ENCODE measurements around the gene LYST.
"Not testable (repeated sequence)": the region's sequence is repeated elsewhere in the genome, so short reads cannot be mapped to it uniquely, and the experiment has no call there.

Gene LYST

DNA sequence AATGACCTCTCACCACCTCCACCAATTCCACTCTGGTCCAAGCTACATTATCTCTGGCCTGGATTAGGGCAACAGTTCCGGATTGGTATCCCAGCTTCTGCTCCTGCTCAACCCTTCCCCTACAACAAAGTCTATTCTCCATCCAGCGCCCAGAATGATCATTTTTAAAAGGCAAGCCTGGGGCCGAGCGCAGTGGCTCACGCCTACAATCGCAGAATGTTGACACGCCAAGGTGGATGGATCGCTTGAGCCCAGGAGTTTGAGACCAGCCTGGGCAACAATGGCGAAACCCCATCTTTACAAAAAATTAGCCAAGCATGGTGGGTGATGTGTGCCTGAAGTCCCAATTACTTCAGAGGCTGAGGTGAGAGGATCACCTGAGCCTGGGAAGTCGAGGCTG lies 2.2 kb downstream of the LYST start:
- Histone ChIP-seq H3K27ac (peak overlapping the region in 15 of 21 experiments; percentile 8 to 99 (median 95)), H3K4me3 (peak overlapping the region in 3 of 7 experiments; percentile 74 to 82 (median 78))

DNA sequence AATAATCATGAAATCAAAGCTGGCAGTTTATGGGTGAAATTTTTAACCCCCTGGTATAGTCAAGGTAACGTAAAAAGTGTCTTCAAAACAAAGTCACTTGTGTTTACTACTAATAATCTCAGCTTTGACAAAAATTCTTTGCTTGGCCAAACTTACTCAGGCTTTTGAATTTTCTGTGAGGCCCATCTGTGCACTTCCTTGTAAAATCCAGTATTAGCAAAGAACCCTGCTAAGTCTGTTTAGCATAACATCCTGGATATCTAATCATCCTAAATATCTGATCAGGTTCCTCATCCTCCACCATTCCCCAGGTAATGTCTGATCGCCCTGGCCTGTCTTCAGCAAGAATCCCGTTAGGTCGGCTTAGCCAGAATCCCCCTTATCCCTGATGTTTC lies 3.0 kb downstream of the LYST start:
- Histone ChIP-seq H3K4me3 (peak overlapping the region in 1 of 7 experiments; percentile 11), H3K27ac (peak overlapping the region in 10 of 21 experiments; percentile 31 to 99 (median 76))

DNA sequence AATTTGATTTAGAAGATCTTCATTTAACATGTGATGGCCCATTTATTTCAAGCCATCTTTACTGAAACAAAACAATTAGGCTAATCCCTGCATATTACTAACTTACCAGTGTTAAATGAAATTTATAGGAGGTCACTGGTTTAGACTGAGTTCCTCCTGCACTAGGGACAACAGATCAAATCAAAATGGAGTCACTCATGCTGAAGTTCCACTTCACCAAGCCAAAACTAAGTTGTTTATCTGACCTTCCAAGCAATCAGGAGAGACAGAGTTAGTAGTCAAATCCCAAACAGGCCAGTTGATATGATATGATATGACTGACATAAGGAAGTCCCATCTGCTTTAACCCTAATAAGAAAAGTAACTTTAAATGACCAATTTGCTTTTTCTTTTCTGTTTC lies 4.8 kb downstream of the LYST start:
- peak overlapping the region in 2 of 21 experiments; percentile 42 to 99 for H3K27ac ChIP-seq
- H3K4me3 ChIP-seq: no peak overlapping the region

DNA sequence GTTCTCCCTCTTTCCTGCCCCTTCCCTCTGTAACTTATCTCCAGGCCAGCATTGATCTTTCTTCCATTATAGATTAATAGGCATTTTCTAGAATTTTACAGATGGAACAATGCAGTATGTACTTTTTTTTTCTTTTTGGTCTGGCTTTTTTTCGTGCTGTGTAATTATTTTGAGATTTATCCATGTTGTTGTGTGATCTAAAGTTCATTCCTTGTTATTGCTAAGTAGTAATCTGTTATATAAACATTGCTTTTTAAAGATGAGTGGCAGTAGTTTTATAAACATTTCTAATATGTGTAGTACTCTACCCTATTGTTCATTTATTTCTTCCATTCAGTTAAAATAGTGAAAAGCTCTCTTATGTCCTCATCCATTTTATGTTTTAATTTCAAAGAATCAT lies 5.9 kb downstream of the LYST start:
- H3K27ac ChIP-seq: no peak overlapping the region
- no peak overlapping the region for H3K4me3 ChIP-seq

DNA sequence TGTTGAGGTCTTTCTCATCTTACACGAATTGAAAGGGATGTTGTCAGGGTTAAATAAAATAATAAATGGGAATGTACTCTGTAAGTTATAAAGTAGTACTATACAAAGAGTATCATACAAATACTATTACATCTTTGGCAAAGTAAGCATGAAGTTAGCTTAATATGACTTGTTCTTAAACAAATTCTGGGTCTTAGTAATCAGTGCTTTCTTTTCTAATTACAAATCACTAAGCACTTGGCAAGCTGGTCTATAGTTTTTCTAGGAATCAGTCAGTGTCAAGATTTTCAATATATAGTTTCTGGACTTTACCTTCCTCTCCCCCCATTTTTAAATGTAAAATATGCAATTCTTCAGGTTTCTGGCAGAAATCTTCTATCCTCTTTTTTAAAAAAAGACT lies 6.9 kb downstream of the LYST start:
- Histone ChIP-seq H3K4me3 (no peak overlapping the region), H3K27ac (no peak overlapping the region)

DNA sequence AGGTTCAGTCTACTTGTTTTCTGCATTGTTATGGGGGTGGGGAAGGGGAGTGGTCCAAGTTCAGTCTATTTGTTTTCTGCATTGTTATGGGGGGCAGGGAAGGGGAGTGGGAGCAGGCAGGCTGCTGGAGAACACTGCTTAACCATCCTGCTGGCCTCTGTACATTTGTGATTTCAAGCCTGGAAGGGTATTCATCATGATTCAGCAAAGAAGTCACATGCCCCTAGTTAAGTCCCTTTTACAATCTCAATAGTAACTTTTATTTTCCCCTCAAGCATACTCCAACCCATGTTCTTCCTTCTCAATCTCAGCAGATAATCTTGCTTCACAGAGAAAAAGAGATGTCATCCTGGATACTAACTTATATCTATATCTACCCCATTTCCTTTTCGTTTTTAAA lies 7.9 kb downstream of the LYST start:
- Histone ChIP-seq H3K27ac (no peak overlapping the region), H3K4me3 (no peak overlapping the region)

DNA sequence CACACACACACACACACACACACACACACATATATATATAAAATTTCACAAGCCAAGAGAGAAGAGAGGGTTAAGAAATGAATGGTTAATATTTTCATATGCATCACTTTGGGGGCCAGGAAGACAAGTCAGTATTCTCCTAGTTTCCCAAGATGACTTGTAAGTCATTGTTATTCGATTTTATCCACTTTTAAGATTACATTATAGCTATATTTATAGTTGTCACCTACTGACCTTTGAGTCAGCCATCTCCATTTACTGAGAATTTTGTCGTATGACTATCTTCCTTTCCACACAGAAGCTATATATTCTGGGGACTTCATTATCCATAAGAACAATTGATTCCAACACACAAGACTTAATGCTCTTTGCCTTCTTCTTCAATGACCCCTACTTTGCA lies 8.9 kb downstream of the LYST start:
- Histone ChIP-seq H3K27ac (no peak overlapping the region), H3K4me3 (no peak overlapping the region)

DNA sequence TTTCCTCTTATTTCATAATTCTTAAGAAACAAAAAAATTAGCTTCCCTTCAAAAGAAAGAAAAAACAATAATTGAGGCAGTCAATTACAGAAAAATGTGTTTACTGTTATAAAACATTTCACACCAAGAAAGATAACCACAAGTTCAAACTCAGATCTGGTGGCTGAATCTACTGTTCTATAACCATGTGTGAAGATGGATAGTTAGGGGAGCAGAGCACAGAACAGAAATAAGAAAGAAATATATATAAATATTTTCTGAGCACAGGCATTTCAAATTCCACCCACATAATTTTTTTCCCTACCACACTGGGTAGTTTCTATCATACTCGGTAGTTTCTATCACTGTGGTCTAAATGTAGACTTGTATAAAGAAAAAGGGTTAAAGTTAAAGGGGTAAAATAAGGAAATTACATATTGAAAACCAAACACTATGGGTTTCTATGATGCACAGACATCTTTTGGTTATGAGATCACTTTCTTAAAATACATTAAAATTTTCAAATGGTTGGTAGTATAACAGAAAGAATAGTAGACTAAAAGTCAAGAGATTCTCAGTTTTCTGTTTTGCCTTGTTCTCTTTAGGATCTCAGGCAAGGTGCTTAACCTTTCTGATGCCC lies 10.8 kb downstream of the LYST start:
- Histone ChIP-seq H3K4me3 (no peak overlapping the region), H3K27ac (peak overlapping the region in 1 of 21 experiments; percentile 5)

DNA sequence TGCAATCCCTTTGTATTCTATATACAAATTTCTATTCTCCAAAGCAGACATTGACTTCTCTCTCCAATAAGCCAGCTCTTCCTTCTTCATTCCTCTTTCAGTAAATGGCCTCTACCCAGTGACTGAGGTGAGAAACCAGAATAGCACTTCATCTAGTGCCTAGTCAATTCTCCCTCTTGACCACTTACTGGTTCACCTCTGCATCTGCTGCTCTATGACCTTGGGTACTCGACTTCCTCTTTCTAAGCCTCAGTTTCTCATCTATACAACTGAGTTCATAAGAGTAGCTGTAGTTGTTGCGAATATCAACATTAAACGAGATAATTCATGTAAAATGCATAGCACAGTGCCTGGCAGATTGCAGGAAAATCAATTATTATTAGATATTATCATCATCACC lies 12.4 kb downstream of the LYST start:
- H3K27ac ChIP-seq: no peak overlapping the region
- H3K4me3 ChIP-seq: no peak overlapping the region

DNA sequence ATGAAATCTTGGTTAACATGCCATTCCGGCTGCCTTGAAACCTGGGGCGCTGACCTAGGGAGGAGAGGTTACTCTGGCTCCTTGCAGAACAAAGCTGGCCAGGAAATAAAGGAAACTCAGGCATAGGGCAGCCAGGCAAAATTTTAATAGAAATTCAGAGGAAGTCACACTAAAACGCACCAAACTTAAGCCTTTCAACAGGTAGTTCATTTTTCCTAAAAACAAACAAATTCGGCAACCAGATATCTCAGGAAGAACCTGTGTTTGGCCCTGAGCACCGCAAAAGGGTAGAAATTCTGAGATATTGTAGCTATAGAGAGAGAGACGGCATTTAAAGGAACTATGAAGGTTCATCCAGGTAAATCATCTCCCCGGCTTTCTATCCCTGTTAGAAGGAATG lies 13.1 kb downstream of the LYST start:
- H3K4me3 ChIP-seq: no peak overlapping the region
- H3K27ac ChIP-seq: no peak overlapping the region

DNA sequence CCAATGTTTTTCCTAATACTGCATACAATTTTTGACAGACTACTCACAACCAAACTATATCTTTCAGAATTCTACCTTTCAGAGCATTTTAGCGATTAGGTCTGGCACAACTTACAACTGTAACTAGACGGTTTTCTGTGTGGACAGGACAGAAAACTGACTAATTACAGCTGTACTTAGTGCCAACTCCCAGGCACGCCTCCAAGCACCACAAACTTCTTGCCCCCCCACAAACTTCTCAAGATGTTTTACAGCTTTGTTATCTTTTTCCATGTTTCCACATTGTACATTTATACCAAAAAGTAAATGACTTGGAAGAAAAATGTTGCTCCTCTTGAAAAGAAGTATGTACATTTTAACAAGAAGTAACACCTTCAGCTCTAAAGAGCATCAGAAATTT lies 13.8 kb downstream of the LYST start:
- no peak overlapping the region for H3K27ac ChIP-seq
- H3K4me3 ChIP-seq: no peak overlapping the region

DNA sequence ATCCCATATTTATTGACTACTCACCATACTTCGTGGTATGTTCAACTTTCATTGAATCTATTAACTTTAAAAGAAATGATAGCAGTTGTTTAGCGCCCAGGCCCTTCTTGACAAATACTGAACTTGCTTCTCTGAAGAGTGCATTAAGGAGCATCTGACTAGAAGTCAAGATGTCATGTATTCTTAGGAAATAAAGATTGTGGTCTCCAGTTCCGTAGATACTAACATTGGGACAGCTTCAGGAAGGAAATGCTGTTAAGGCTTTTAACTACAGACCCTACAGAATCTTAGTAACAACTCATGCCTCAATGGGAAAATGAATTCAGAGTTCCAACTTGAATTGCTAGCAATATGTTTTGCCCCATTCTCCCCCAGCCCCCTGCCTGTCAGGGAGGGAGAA lies 14.8 kb downstream of the LYST start:
- H3K27ac ChIP-seq: peak overlapping the region in 1 of 21 experiments; percentile 11
- no peak overlapping the region for H3K4me3 ChIP-seq

DNA sequence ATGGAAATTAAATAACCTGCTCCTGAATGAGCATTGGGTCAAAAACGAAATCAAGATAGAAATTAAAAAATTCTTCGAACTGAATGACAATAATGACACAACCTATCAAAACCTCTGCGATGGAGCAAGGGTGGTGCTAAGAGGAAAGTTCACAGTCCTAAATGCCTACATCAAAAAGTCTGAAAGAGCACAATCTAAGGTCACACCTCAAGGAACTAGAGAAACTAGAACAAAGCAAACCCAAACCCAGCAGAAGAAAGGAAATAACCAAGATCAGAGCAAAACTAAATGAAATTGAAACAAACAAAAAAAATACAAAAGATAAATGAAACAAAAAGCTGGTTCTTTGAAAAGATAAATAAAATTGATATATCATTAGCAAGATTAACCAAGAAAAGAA lies 18.5 kb downstream of the LYST start:
- not testable (repeated sequence) for H3K4me3 ChIP-seq, H3K27ac ChIP-seq

DNA sequence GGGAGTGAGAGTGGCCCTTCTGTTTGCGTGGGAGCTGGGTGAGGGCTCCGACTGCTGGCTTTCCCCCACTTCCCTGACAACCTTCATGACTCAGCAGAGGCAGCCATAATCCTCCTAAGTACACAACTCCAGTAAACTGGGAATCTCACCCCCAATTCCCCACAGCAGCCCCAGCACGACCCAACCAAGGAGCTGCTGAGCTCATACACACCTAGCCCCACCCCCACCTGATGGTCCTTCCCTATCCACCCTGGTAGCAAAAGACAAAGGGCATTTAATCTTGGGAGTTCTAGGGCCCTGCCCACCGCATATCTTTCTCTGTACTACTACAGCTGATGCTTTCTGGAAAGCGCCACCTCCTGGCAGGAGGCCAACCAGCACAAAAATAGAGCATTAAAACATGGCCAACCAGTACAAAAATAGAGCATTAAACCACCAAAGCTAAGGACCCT lies 21.0 kb downstream of the LYST start:
- not testable (repeated sequence) for H3K4me3 ChIP-seq, H3K27ac ChIP-seq

DNA sequence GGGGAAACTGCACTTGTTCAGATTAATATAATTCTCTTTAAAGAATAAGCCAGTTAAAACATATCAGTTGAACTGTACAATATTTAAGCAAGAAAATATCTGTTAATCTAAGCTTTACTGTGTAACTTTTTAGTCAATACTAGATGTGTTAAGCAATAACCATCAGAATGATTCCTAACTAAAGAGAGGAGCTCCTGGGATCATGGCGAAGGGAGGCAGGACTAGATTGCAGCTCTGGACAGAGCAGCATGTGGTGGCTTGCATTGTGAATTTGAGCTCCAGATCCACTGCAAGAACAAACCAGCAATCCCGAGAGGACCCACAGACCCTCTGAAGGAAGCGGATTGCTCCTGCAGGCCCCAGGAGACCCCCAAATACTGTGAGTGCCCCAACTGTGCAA lies 21.9 kb downstream of the LYST start:
- Histone ChIP-seq H3K27ac (peak overlapping the region in 1 of 21 experiments; percentile 3), H3K4me3 (no peak overlapping the region)

DNA sequence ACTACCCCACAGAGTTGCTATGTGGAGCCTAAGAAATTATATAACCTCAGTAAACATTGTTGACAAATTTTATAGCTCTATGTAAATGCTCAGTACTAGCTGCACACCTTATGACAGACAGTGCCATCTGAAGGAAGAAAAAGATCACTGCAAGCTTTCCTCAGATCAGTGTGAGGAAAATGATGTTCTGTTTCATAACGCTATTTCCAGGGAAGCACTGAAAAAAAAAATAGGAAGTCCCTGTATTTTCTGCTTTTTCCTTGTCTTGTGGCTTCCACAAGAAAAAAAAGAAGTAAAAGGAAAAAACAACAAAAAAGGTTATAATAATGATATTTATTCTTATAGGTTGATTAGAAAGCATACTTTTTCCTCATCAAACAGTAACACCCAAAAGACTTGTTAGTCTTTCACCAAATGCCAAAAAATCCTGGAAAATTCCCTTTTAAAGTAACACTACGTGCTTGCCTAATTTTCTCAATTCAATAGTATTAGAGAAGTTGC lies 23.2 kb downstream of the LYST start:
- peak overlapping the region in 1 of 21 experiments; percentile 26 for H3K27ac ChIP-seq
- H3K4me3 ChIP-seq: no peak overlapping the region

DNA sequence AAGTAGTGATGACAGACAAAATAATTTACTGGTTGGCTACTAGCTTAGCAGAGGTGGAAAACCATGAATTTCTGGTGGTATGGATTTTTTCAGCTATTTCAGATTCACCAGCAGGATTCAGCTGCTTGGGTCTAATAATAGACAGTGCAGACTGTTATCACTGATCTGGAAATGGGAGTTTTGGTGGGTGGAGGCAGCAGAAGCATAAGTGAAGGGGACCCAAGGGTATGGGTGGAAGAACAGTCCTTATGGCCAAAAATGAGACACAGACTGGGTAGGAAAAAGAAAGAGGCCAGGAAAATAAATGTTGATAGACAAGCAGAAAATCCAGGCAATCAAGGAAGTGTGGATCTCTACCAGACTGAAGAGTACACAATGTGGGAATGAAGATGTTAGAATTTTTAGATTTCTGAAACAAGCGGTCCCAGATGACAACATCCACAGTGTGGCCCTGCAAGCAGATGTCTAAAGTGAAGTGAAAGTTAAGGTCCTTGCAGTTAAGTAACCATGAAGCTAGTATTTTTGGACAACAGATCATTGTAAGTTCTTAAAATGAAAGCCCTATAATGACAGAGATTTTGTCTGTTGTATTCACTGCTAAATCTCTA lies 24.7 kb downstream of the LYST start:
- Histone ChIP-seq H3K27ac (peak overlapping the region in 3 of 21 experiments; percentile 20 to 41 (median 21)), H3K4me3 (no peak overlapping the region)

DNA sequence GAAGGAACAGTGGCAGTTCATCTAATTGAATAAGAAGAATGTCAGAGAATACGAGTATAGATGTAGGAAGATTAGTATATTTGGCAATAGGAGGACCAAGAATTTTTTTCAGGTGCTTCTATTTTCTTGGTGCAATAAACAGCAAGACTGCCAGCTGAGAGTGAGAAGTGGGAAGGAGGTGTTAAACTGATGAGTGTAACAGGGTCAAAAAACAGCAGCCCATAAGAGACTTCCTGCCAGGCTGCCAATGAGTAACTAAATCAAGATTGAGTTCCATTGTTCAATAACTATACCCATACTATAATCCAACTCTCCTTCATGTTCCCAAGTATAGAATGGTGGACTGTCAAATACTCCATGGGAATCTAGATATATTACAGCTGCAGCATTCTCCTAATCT lies 28.7 kb downstream of the LYST start:
- no peak overlapping the region for H3K4me3 ChIP-seq
- H3K27ac ChIP-seq: no peak overlapping the region

DNA sequence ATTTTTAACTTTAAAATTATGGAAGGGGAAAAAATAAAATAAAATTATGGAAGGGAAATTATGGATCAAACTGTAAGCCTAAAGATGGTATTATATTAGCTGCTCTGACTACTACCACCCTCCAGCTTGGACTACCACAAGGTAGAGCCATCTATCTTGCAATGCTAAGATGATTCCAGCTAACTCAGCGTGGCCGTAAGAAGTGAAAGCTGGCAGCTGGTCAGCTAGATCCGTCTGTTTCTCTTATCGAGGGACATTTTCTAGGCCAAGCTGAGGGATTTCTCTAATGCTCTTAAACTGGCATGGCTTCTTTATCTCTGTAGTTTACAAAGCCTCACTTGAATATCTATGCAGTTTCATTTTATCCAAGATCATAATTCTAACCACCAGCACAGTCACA lies 31.5 kb downstream of the LYST start:
- Histone ChIP-seq H3K27ac (peak overlapping the region in 3 of 21 experiments; percentile 32 to 64 (median 57)), H3K4me3 (no peak overlapping the region)

DNA sequence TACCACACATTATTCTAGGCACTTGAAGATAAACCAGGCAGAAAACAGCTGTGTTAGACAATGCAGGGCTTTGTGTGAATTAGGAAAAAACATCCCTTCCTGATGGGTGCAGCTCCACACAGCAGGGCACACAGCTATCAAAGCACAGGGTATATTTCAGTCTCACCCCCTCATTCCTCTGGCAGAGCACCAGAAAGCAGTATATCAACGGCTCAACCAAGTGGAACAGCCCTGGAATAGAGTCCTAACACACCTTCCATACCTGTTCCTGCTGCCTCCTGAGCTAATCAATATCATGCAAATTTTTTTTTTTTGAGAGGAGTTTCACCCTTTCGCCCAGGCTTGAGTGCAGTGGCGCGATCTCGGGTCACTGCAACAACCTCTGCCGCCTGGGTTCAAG lies 32.1 kb downstream of the LYST start:
- Histone ChIP-seq H3K27ac (peak overlapping the region in 2 of 21 experiments; percentile 32 to 57), H3K4me3 (no peak overlapping the region)

DNA sequence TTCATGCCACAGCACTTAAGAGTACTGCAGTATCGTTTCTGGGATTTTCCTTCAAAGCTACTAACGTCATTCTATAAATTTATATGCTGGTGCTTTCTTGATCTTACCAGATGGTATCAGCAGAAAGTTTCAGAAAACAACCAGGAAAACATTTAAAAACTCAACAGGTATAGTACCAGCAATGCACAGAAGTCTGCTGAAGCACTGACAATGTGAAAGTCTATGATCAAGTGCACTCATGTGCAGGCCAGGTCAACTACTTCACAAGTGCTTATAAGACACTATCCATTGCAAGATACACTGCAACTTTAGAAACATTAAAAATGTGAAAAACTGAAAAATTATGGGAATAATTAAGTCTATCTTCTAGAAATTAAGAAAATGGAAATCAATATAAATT lies 34.7 kb downstream of the LYST start:
- Histone ChIP-seq H3K27ac (no peak overlapping the region), H3K4me3 (no peak overlapping the region)

DNA sequence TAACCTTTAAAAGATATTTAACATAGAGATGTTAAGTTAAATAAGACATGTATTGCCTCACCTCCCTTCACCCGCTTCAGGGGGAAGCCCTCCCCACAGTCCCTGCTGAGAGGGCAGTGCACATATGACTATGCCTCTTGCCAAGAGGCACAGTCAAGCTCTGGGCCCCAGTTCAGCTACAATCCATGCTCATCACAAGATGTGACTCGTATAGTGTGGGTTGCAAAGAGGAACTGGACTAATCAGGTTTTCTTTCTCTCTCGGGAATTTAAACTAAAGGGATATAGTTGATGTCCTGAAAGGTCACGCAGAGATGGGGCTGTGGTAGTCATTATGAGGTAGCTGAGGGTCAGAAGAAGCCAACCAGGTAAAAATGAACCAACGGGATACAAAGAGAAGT lies 35.6 kb downstream of the LYST start:
- Histone ChIP-seq H3K27ac (no peak overlapping the region), H3K4me3 (no peak overlapping the region)

Data from skin epidermis (tissue), 12 donors.